HG03457 (cell line): ENCODE results near the gene TMEM150A.
"Not testable (repeated sequence)": the region's sequence is repeated elsewhere in the genome, so short reads cannot be mapped to it uniquely, and the experiment has no call there.

ENCODE experiments used
- ATAC-seq: cut with Tn5 transposase; IDR thresholded peaks from one replicate; pipeline ENCODE4 v1.9.1; 2021; ENCODE audit warnings: moderate number of reproducible peaks; ENCODE audit not compliant: unreplicated experiment

Gene TMEM150A

GRCh38 chr2:85613717-85614515, 11.4 kb upstream of the TMEM150A start:
- no peak for ATAC-seq

DNA sequence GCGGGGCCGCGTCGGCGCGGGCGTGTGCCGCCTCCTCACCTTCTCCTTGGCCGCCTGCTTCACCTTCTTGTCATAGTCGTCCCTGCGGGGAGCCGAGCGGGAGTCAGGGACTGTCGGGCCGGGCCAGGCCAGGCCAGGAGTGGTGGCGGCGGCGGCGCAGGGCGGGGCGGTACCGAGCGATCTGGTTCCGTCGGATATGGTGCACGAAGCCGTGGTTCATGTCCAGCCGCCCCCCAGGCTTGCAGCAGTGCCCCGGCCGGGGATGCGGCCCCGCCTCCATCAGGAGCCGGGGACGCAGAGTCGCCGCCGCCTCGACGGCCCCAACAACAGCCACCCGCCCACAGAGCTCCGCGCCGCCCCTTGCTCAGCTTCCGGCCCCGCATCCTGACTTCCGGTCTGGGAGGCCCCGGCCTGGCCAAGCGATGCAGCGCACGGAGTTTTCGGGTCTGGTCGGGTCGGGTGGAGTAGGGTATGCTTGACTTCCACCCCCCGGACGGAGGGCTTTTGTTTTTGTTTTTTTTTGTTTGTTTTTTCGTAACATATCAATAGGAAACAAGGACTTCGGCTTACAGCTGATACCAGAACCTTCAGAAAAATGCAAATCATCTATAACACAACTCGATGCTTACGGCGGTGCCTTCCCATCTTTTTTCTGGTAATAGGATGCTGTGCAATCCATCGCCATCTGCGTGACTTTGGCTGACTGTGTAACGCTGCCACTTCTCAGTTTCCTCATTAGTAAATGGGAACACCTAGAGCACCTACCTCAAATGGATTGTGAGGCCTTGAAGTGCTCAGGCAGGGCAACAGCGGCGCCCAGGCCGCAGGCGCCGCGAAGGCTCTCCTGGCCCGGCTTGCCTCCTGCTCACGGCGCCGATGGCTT, 9.4 kb upstream of the TMEM150A start, which contains the start of gene C2orf68:
C2orf68 (minus strand) TSS at position 362 of the 883 bp plus-strand sequence; CDS start at position 280, 82 bp downstream.
- ATAC-seq: peak; percentile 68

DNA sequence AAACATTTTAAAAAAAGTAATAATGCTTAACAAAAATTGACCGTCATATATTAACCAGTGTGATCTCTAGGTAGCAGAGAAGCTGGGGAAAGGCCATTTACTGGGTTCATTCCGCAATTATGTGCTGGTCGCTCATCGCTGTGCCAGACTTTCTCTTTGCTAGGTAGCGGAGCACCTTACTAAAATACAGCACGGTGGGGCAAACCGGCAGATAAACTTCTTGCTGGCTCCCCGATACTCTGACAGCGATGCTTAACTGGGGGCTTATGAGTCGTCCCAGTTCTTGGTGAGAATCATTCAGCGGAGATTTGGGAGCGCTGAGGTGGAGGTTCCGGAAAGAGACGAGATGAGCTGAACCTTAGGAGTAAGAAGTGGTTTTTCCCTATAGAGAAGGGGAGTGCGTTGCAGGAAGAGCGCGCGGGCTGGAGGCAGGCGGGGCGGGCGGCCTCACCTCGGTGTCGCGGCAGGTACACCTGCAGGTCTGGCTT, 8.8 kb upstream of the TMEM150A start:
- ATAC-seq: no peak

- ATAC-seq: no peak
These were observed 5.0 kb upstream of the TMEM150A start for GRCh38 chr2:85607268-85608215.

- ATAC-seq: no peak
These were observed 3.6 kb upstream of the TMEM150A start for GRCh38 chr2:85606116-85606455.

- no peak for ATAC-seq
These were observed 3.1 kb upstream of the TMEM150A start for GRCh38 chr2:85605406-85606115.

DNA sequence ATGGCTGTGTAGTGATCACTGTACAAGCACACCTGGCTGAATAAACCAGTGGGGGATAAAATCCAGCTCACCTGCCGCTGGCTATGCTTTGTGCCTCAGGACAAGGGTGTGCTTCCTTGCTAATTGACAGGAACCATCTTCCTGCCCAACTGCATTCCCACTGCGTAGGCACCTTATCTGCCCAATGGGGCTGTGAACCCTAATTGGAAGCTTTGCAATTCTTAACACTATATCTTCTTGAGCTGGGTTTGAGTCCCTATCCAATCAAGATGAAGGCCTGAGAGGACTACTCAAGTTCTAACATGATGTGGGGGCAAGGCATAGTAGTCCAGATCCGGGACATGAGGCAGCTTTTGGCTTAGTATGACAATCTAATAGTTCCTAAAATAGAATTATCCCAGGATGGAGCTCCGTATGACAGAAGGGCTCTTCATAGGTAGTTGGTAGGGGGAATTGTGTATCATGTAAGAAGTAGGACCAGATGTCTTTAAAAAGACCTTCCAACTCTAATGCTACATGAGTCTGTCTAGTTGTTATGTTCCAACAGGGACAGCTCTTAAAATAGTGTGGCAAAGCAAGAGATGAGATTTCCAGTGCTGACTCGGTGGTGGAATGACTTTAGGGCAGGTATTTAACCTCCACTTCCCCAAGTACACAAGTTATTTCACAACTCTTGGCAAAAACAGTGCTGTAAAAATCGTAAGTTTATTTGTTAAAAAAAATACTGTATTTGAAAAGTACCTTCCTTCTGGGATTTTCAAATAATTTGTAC, 2.3 kb upstream of the TMEM150A start:
- no peak for ATAC-seq

GRCh38 chr2:85604133-85604444, 1.6 kb upstream of the TMEM150A start:
- ATAC-seq: not testable (repeated sequence)

DNA sequence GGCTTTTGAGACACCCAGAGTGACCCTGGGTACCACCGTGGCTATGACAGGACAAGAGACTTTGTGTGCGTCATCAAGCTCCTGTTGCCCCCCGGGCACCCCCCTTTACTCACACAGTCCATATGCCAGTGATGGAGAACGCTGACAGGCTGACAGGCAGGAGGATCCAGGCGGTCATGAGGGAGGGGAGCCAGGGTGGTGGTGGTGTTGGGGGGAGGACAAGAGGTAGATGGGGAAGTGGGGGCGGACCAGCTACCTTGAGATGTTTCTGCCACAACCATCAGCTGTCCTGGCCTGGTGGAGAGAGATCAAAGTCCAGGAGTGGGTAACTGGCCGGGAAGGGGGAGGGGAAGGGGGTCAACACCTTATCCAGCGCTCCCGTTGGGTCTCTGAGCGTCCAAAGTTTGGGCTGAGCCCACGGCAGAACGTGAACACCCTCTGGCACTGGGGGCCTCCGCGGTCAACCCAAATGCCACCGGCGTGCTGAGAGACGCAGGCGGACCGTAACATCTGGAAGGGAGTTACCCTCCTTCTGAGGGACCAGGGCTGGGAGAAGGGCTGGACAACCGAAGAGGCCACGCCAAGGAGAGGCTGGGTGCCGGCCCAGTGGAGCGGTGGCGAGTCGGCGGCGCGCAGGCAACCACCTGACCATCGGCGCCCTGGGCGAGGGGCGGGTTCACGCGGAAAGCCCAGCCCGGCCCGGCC, 575 bp downstream of the TMEM150A start:
- peak; percentile 12 for ATAC-seq

DNA sequence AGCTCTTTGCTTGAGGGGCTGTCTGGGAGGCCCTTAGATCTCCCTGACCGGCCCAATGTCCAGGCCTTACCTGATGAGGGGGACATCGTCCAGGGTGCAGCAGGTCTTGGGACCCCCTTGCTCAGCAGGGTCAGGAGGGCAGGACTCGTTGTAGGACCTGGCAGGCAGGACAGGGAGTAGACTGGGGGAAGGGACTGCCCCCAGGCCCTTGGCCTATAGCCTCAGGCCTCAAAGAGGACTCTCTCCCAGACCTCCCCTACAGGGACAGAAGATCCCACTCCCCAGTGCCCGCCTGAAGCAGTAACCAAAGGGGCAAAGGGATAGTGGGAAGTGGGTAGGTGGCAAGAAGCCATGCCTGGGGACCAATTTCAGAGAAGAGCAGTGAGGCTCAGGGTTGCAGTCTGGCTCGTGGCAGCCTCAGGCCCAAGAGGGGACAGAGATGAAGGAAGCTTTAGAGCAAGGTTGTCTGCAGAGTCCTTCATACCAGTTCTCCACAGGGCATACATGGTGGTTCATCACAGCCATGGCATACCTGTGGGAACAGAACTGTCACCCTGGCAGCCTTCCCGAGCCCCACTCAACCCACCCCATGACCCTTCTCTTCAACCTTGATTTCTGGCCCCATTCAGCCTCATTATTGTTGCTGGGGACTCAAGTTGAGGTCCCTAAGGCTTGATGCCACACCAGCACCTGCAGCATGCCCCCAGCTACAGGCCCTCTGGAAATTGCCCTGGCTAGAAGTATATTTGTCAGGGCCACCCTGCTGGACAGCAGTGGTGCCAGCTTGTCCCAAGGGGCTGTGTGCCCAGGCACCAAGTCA, 1.3 kb downstream of the TMEM150A start:
- no peak for ATAC-seq

DNA sequence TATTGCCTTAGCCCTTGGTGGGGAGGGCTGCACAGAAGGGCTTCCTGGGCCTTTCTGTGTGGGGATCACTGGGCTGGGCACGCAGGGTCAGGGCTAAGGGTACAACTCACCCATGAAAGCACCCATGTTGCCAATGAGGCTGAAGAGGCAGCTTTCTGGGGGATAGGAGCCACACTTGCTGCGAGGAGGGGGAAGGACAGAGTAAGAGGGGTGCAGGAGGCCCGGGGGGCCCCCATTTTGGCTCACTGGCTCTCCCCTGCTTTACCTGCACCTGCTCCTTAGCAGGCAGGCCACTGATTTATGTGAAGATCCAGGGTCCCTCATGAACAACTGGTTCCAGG, 2.3 kb downstream of the TMEM150A start:
- ATAC-seq: no peak

DNA sequence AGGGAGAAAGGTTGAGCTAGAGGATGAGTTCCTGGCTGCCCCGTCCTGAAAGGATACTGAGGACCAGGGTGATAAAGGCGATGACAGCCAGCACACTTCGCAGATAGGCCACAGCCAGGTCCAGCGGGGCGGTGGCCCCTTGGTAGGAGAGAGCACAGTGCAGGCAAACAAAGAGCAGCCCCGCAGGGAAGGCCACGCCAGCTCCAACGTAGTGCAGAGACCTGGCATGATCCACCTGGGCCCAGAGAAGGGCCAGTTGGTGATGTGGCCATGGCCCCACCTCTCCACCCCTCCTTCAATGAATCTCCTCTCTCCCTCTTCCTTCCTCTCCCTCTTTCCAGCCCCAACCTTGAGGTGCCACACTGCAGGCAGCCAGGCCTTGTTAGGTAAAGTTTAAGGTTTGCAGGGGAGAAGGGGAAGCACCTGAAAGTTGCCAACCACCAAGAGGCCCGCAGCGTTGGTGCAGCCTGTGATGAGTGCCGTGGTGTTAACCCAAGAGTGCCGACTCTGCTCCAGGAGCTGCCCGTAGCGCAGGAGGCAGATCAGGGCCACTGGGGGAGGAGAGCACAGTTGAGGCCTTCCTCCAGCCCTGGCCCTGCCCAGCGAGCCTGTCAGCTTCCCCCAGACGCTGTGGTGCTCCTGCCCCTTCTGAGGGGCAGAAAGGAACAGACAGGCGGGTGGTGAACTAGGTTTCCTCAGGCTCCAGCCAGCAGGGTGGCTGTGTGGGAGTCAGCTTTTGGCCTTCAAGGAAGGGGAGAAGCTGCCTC, 2.8 kb downstream of the TMEM150A start:
- no peak for ATAC-seq

- no peak for ATAC-seq
These were observed 3.7 kb downstream of the TMEM150A start for GRCh38 chr2:85598594-85599340.

DNA sequence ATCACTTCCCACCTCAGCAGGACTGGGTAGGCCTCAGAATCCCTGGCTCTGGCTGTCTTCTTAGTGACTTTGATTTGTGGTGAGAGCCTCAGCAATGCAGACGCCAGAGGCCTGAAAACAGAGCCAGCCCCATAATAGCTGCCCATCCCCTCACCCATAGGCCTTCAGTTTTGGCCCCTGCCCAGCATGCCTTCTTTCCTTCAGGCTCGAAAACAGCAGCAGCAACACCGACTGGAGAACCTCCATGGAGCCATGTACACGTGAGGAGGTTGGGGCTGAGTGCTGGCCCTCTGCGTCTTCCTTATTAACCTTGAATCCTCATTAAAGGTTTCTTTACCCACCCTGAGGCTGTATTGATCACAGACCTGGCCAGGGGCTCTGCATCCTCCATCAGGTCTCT, 5.3 kb downstream of the TMEM150A start:
- no peak for ATAC-seq

GRCh38 chr2:85596486-85597143, 5.9 kb downstream of the TMEM150A start:
- no peak for ATAC-seq

DNA sequence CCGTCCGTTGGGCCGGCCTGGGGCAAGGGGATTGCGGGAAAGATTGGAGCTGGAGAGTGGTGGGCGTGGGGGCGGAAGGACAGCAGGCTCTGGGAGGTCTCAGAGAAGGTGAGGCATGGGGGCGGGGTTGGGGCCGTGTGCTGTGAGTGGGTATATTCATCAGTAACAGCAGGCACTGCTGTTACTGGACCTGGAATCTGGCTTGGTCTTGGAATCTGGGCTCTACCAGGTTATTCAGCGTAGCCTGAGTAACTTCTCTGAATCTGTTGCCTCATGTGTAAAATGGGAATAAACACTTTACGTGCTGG, 6.5 kb downstream of the TMEM150A start:
- ATAC-seq: no peak
